NCI-H446 (cell line): ENCODE data around the gene MRFAP1.
"Not testable (repeated sequence)": the region's sequence is repeated elsewhere in the genome, so short reads cannot be mapped to it uniquely, and the experiment has no call there.

Source experiments
- DNase-seq, 2 experiments: peaks; one replicate each; lab custom pipeline; 2025; lab: John Stamatoyannopoulos, UW

MRFAP1 gene

DNA sequence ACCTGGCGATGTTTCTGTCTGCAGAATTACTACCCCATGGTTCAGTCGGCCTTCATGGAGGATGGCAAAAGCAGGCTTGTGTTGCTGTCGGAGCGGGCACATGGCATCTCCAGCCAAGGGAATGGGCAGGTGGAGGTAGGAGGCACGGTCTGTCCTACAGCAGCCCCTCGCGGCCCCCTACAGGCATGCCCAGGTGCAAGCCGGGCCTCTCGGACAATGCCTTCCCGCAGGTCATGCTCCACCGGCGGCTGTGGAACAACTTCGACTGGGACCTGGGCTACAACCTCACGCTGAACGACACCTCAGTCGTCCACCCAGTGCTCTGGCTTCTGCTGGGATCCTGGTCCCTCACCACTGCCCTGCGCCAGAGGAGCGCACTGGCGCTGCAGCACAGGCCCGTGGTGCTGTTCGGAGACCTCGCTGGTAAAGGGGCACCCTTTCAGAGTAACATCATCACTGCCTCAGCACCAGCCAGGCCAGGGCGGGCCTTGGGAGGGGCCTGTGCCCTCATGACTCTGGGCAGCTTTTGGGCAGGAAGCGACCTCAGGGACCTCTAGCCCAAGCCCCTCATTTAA lies 29.5 kb upstream of the MRFAP1 start:
- DNase-seq, result no peak

DNA sequence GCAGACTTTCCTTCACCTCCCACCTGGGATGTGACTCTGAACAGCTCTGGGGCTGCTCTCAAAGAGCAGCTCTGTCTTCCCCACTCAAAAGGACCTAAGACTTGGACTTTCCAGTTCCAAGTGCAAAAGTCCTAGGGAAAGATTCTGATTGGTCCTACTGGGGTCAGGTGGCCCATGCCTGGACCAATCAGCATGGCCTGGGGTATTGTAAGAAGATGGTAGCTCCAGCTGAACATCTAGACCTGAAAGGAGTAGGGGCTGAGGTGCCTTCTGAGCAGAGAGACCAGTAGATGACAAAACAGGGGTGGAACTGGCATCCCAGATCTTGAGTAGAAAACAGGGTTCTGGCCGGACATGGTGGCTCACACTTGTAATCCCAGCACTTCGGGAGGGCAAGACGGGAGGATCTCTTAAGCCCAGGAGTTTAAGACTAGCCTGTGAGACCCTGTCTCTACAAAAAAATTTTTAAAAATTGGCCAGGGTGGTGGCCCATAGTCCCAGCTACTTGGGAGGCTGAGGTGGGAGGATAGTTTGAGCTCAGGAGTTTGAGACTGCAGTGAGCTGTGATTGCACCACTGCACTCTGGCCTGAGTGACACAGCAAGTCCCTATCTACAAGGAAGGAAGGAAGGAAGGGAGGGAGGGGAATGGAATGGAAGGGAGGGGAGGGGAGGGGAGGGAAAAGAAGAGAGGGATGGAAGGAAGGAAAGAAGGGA lies 27.4 kb upstream of the MRFAP1 start:
- no peak for DNase-seq

DNA sequence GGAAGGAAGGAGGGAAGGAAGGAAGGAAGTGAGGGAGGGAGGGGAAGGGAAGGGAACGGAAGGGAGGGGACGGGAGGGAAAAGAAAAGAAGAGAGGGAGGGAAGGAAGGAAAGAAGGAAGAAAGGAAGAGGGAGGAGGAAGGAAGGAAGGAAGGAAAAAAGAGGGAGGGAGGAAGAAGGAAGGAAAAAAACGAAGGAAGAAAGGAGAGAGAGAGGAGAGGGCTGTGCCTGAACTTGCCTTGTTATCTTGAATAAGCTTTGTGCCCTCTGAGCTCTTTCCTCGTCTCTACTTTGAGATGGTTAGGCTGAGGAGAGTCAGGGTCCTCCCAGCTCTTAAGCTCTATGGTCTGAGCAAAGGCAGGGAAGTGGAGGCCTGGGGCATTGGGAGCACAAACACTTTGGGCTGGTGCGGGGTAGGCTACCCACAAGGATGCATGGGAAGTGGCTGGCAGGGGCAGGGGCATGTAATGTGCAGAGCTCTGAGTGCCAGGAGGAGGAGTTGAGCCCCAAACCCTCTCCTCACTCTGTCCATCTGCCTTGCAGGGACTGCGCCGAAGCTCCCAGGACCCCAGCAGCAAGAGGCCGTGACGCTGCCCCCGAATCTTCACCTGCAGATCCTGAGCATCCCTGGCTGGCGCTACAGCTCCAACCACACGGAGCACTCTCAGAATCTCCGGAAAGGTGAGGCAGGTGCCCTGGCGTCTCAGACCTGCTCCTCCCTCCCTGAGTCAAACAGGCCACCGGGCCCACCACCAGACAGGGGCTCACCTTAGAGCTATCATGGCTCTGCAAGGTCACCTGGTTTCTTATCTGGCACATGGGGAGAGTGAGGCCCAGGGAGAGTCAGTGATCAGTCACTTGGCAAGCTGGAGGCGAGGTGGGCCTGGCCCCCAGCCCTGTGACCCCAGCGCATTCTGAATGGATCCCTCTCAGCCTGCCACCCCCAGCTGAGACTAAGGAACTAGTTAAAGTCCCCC lies 26.5 kb upstream of the MRFAP1 start:
- no peak for DNase-seq

DNA sequence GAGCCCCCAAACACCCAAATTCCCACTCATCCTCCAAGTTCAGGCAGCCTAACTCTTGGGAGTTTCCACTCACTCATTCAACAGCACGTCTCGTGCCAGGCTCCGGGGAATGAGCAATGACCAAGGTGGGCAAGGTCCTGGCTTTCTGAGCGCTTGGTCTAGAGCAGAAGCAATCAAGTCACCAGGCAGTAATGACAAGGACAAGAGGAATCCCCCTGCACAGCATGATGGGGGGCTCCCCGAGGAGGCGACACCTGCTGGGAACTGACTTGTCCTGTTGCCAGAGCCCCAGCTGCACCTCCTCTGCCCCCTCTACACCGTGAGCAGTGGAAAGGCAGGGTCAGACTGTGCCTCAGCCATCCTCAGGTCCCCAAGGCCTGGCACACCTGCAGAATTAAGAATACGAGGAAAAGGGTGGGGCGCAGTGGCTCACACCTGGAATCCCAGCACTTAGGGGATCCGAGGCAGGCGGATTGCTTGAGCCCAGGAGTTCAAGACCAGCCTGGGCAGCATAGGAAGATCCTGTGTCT lies 25.7 kb upstream of the MRFAP1 start:
- DNase-seq, result no peak

DNA sequence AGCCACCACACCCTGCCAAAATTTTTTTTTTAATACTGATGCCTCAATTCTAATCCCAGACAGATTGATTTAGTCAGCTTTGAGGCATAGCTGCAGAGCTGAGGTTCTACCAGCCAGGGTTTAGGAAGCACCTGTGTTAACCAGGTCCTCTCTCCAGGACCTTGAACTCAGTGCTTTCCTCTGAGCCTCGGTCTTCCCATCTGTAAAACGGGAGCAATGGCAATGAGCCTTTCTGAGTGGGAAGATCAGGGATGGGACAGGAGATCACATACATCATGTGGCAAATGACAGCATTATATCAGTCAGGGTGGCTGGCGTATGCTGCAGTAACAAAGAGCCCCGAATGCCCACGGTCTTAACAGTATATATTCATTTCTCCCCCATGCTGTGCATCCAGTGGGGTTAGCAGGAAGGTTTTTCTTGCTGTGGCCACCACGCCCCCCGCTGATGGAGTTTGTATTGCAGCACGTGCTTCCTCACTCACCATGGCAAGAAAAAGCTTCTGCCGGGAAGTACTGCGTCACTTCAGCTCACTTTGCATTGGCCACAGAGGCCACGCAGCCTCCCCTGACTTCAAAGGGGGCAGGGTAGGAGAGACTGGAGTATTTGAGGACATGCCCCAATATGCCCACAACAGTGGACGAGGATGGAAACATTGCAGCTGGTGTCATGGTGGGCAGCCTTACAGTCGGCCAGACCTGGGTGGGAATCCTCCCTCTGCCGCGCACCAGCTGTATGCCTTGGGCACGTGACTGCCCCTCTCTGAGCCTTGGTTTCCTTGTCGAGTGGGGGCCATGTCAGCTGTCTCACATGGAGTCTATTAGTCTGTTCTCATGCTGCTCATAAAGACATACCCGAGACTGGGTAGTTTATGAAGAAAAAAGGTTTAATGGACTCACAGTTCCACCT lies 24.1 kb upstream of the MRFAP1 start:
- no peak for DNase-seq

DNA sequence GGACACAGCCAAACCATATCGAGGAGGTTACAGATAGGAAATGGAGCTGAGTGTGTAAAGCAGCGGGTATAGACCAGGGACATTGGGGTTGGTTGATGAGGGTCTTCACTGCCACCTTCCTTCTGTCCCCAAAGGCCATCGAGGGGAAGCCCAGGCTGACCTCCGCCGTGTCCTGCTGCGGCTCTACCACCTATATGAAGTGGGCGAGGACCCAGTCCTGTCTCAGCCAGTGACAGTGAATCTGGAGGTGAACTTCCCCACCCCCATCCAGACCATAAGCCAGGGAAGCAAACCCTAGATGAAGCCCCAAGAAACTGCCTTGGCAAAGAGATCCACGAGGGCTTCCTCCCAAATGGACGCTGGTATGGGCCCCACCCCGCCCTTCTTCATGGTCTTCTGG lies 23.2 kb upstream of the MRFAP1 start:
- DNase-seq, result no peak

DNA sequence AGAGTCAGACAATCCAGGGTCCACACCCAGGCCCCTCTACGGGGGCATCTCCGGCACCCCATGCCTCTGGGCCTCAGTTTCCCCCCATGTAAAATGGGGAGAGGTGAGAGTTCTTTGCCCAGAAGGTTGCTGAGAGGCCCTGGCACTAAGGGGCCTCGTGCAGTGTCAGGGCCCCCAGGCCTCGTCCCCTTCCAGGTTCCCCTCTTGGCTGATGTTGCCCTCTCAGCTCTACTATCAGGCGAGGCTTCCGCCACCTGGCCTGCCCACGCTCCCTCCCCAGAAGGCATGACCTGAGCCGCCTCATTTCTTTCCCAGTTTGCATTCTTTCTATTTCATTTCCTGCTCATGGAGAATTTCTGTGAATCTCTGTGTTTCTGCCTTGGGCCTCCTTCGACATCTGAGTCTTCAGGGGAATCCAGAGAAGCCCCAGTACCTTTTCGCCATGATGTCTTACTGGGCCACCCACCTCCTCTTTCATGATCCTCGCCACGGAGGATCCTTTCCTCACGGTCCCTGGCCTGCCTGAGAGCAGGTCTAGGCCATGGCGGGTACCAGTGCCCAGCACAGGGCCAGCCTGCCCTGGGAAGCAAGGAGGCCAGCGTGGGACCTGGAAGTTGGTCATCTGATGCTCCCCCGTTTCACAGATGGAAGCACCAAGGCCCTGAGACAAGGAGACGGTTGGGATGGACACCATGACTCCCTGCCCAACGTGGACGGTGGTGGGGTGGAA lies 21.9 kb upstream of the MRFAP1 start:
- DNase-seq, result no peak

DNA sequence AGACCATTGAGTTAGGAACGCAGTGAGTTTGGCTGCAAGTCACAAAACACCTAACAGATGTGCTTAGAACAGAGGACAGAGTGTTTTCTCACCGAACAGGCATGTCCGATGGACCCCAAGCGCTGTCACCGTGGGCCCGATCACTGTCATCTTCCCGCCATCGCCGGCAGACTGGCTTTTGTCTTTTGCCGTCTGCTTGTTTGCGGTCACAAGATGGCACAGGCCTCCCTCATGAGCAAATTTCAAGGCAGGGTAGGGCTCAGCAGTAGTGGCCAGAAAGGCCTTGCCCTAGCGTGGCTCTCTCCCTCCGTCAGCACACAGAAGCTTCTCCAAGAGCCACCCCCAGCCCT lies 21.4 kb upstream of the MRFAP1 start:
- no peak for DNase-seq

DNA sequence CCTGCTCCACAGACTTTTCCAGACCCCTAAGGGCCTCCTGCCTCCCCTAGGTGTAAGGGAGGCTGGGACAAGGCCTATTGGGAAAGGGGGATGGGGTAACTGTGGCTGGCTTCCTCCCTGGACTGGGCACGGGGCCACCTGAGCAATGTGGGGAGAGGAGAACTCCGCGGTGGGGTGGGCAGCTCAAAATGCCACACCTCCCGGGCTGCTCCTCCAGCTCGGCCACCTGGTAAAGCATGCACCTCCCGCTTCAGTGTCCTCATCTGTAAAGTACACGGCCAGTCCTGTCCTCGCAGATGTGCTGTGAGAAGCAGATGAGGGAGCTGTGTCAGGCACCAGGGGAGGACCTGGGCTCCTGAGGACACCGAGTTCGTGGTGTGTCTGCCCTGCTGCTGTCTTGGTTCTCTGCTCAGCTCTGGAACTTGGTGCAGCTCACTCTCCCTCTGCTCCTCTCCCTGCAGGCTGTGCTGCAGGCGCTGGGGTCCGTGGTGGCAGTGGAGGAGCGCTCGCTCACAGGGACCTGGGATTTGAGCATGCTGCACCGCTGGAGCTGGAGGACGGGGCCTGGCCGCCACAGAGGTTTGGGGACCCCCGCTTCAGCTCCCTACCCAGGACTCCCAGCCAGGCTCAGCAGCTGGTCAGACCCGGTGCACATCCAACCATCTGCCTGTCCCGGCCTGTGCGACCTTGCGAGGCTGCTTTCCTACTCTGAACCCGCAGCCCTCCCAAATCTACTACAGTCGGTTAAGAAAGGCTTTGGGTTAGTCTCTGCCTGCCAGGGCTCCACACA lies 20.8 kb upstream of the MRFAP1 start:
- no peak for DNase-seq

DNA sequence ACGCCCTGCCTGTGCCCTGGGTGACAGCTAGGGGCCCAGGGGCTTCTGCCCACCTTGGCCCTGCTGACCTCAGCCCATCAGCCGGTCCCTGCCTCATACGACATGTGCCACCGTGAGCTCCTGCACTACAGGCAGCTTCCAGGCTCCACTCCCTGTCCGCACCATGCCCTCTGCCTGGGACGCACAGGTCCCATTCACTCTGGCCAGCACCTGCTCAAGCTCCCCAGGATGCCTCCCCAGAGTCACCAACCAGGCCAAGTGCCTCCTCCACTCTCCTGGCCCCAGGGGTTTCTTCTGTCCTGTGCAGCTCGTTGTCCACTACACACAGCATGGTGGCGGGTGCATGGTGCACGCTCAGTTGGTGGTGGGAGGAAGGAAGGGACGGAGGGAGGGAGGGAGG lies 20.2 kb upstream of the MRFAP1 start:
- no peak for DNase-seq

DNA sequence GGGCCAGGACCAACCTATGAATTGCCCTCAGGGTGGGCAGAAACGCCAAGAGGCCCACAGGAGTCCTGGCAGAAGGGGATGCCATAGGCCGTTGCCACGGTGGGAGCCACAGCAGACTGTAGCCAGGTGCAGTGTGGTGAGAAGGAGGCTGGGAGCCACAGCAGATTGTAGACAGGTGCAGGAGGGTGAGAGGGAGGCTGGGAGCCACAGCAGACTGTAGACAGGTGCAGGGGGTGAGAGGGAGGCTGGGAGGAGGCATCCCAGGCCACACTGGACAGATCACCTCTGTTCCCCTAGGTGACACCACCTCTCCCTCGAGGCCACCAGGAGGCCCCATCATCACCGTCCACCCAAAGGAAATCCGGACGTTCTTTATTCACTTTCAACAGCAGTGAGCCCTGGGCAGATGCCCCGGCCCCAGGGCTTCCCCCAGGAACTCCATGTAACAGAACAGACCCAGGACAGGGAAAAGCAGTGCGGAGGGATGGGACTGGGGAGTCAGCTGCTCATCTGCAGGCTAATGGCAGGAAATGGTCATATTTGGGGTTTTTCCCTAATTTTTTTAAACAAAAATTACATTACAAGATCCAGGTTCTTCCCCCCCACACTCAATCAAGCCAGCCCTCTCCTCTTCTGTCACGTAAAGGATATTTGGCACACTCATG lies 19.5 kb upstream of the MRFAP1 start:
- DNase-seq, result no peak

DNA sequence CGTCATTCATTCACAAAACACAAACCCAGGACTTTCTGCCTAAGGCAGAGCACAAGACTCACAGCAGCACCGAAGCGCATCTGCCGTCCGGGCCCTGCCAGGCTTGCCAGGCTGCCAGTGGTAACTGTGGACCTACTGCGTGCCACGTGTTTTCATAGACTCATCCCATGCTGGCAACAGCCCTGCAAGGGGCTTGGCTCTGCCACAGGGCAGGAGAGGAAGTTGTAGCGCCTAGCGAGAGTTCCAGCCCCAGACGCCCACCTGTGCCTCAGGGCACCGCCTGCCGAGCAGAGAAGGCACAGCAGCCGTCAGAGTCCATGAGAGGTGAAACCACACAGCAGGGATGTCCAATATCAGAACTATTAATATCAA lies 18.9 kb upstream of the MRFAP1 start:
- DNase-seq, result no peak

DNA sequence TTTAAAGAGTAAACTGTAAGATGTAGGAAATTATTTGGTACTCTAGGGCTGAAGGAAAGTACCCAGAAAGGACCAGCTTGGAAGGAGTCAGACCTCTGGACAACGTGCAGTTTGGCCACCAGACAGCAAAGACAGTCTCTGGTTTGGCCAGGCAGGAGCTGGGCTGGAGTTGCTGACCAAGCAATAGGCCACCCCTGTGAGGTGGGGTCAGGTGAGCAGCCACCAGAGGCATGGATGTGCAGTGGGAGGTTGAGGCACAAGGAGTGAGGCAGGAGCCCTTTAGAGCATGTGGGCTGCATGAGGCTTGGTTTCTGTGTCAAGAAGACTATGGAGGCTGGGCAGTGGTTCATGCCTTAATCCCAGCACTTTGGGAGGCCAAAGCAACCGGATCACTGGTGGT lies 17.7 kb upstream of the MRFAP1 start:
- DNase-seq, result no peak

DNA sequence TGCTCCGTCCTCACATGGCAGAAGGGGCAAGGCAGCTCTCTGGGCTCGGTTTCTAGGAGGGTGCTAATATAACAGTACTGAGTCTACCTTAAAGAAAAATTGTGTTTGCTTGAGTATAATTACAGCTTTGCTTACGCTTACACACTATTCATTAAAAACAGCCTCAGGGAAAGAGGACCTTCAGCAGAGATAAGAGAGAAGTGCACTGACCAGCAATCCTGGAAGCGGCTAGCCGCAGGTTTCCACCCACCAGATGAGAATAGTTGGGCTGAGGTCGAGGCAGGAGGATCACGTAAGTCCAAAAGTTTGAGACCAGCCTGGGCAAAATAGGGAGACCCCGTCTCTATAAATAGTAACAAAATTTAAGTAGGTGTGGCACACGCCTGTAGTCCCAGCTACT lies 15.2 kb upstream of the MRFAP1 start:
- DNase-seq, result no peak

DNA sequence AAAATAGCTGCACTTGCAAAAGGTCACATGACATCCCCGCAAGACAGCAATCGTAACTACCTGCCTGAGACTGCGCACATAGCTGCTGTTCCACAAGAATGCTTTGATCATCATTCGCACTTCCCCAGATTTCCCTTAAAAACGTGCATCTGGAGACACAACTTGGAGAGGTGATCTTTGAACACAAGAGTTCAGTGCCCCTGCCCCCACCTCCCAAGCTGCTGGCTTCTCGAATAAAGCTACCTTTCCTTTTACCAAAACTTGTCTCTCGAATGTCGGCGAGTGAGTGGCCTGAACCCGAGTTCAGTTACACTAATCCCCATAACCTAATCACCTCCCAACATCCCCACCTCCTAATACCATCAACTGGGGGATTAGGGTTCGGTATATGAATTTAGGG lies 14.4 kb upstream of the MRFAP1 start:
- no peak for DNase-seq

DNA sequence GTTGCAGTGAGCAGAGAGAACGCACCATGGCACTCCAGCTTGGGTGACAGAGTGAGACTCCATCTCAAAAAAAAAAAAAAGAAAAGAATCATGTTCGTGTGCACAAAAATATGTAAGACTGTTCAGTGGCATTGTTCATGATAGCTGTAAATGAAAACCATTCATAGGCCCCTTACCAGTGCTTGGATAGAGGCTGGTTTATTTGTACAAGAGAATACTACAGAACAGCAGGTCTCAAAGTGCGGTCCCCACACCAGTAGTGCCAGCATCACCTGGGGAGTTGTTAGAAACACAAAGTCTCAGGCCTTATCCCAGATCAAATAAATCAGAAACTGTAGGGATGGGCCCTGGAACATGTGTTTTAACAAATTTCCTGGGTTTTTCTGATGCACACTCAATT lies 12.7 kb upstream of the MRFAP1 start:
- DNase-seq, result no peak

DNA sequence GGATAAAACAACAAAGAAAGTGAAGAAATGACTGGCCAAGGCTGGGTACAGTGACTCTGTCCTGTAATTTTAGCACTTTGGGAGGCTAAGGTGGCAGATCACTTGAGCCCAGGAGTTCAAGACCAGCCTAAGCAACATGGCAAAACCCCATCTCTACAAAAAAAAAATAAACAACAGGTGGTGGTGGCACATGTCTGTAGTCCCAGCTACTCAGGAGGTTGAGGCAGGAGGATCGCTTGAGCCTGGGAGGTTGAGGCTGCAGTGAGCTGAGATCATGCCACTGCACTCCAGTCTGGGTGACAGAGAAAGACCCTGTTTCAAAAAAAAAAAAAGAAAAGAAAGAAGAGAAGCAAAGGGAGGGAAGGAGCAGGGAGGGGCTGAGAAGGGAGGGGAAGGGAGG lies 12.0 kb upstream of the MRFAP1 start:
- not testable (repeated sequence) for DNase-seq

DNA sequence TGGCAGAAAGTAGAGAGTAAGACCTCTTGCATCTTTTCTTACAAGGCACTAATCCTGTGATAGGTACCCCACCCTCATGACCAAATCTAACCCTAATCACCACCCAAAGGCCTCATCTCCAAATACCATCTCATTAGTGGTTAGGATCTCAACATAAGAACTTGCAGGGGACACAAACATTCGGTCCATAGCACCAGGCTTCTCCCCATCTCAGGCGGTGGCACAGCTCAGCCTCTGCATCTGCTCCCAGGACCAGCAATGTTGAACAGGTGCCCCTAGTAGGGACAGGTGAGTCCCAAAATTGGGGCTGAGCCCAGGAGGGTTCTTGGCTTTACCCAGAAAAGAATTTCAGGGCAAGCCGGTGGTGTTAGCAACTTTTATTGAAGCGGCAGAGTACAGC lies 8.4 kb upstream of the MRFAP1 start:
- DNase-seq, result no peak

DNA sequence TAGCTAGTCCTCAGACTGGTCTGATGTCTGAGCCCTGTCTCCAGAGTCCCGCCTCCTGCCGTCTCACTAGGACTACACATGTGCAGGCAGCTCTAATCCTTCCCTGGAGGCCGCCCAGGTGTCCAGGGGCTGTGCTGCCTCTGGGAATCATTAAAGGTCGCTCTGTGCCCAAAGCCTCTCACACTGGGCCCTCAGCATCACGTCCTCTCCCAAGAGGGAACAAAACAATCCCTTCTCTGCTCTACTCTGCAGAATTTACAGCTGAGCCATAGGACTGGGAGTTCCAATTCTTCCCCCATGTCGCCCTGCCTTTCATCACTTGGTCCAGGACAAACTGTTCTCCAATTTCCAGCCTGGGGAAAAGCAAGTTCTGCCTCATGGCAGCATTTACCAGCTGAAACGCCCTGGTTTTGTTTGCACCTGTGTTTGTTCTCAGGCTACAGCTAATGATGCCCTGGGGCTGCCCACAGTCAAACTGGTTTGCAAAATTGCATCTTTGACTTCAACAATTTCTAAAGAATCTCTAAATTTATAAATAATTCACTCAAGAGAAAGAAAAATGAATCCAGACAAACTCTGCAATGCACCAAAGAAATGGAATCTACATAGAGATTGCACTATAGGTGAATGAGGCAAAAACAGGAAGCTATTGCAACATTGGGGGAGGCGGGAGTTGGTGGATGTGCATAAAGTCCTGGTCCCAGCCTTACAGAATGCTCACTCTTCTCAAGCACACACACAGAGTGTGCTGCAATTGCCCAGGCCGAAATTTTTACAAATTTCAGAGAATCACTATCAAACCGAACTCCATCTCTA lies 7.2 kb upstream of the MRFAP1 start:
- no peak for DNase-seq
